Measurements from ENCODE around the gene DHRS4L2.
A peak's percentile ranks its signal among the peaks of the same experiment; 100 is the strongest.
"Not testable (repeated sequence)": the region's sequence is repeated elsewhere in the genome, so short reads cannot be mapped to it uniquely, and the experiment has no call there.

DHRS4L2 gene

DNA sequence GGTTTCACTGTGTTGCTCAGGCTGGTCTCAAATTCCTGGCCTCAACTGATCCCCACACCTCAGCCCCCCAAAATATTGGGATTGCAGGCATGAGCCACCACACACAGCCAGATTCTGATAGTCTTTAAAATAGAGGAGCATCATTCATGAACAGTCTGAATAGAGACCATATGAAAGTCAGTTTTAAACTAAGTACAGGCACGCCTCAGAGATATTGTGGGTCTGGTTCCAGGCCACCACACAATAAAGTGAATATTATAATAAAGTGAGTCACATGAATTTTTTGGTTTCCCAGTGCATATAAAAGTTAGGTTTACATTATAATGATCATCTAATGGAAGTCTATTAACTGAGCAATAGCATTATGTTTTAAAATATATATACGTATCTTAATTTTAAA, 27.0 kb upstream of the DHRS4L2 start:
- not testable (repeated sequence) for H3K27me3 ChIP-seq (replicated peaks; ENCODE audit: control insufficient read depth, insufficient read depth, low read length); H3K36me3 ChIP-seq (ENCODE audit: control insufficient read depth, insufficient read depth, low read length); H3K4me3 ChIP-seq (replicated peaks; ENCODE audit: low read depth, low read length); DNase-seq (ENCODE audit: extremely low read depth, insufficient read length)

DNA sequence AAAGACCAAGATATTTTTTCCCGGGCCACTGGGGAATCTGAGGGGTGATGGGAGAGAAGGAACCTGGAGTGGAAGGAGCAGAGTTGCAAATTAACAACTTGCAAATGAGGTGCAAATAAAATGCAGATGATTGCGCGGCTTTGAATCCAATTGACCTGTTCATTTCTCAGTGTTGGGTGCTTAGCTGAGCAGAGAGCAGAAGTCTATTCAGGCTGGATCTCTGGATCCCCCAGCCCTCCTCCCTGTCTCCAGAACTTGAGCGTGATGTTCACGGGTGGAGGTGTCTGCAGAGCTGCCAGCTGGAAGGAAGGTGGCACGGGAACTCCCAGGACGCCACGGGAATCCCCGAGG, 19.6 kb upstream of the DHRS4L2 start:
- H3K27me3 ChIP-seq (replicated peaks; ENCODE audit: control insufficient read depth, insufficient read depth, low read length); DNase-seq (ENCODE audit: extremely low read depth, insufficient read length); H3K4me3 ChIP-seq (replicated peaks; ENCODE audit: low read depth, low read length); H3K36me3 ChIP-seq (ENCODE audit: control insufficient read depth, insufficient read depth, low read length): not testable (repeated sequence)

DNA sequence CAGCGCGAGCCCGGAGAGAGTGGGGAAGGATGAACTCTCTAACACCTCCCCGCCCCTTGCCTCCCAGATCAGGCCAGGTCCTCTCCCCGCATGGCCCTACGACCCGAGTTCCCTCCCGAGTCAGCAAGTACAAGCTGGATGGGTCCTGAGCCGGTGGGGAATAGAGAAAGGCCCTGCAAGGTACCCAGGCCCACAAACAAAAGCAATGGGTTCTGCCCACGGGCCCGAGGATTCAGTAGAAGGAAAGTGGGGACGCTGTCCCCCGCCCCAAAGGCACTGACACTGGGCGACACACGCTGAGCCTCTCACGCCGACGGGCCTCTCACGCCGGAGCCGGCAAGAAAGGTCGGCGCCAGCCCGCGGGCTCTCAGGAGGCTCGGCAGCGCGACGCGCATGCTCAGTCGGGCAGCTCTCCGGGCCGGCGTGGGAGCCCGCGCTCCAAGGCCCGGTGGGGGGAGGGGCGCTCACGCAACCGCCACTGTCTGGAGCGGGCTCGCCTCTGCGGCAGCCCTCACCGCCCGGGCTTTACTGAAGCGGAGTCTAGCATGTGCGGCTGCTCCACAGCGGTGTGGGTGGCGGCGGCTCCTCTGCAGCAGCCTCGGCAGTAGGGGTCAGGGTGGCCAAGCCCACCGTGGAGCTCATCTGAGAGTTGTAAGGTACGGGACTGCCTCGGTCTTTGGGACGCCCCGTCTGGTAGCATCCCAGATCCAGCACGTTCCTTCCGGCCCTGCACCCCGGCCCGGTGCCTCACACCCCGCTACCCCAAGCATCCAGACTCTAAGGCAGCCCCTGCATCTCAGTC, 19.0 kb upstream of the DHRS4L2 start:
- H3K36me3 ChIP-seq (ENCODE audit: control insufficient read depth, insufficient read depth, low read length); H3K27me3 ChIP-seq (replicated peaks; ENCODE audit: control insufficient read depth, insufficient read depth, low read length): not testable (repeated sequence)
- H3K4me3 ChIP-seq (replicated peaks; ENCODE audit: low read depth, low read length): peak overlapping the region; percentile 35
- DNase-seq (ENCODE audit: extremely low read depth, insufficient read length): peak; percentile 33

DNA sequence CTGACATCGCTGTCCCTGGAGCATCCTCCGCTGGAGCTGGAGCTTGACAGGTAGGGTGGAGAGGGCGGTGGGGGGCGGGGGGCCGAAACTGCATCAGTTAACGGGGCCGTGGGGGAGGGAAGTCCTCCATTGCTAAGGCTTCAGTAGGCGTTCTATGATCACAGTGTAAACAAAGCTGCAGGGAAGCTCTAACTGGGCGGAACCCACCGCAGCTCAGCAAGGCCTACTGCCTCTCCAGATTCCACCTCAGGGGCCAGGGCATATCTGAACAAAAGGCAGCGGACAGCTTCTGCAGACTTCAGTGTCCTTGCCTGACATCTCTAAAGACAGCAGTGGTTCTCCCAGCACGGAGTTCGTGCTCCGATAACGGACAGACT, 18.5 kb upstream of the DHRS4L2 start:
- H3K36me3 ChIP-seq (ENCODE audit: control insufficient read depth, insufficient read depth, low read length); H3K27me3 ChIP-seq (replicated peaks; ENCODE audit: control insufficient read depth, insufficient read depth, low read length); DNase-seq (ENCODE audit: extremely low read depth, insufficient read length); H3K4me3 ChIP-seq (replicated peaks; ENCODE audit: low read depth, low read length): not testable (repeated sequence)

DNA sequence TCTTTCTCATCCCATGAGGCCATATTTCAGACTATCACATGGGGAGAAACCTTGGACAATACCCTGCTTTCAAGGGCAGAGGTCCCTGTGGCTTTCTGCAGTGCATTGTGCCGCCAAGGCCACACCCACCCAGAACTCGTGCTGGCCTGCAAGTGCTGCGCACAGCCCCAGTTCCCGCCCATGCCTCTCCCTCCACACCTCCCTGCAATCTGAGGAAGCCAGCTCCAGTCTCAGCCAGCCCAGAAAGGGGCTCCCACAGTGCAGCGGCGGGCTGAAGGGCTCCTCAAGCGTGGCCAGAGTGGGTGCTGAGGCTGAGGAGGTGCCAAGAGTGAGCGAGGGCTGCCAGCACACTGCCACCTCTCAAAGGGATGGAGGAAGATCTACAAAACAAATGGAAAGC, 15.6 kb upstream of the DHRS4L2 start:
- H3K36me3 ChIP-seq (ENCODE audit: control insufficient read depth, insufficient read depth, low read length); H3K27me3 ChIP-seq (replicated peaks; ENCODE audit: control insufficient read depth, insufficient read depth, low read length); H3K4me3 ChIP-seq (replicated peaks; ENCODE audit: low read depth, low read length); DNase-seq (ENCODE audit: extremely low read depth, insufficient read length): not testable (repeated sequence)

DNA sequence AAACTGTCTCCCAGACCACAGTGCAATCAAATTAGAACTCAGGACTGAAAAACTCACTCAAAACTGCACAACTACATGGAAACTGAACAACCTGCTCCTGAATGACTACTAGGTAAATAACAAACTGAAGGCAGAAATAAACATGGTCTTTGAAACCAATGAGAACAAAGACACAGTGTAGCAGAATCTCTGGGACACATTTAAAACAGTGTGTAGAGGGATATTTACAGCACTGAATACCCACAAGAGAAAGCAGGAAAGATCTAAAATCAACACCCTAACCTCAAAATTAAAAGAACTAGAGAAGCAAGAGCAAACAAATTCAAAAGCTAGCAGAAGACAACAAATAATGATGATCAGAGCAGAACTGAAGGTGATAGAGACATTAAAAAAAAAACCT, 14.7 kb upstream of the DHRS4L2 start:
- H3K27me3 ChIP-seq (replicated peaks; ENCODE audit: control insufficient read depth, insufficient read depth, low read length); H3K4me3 ChIP-seq (replicated peaks; ENCODE audit: low read depth, low read length); H3K36me3 ChIP-seq (ENCODE audit: control insufficient read depth, insufficient read depth, low read length); DNase-seq (ENCODE audit: extremely low read depth, insufficient read length): not testable (repeated sequence)

DNA sequence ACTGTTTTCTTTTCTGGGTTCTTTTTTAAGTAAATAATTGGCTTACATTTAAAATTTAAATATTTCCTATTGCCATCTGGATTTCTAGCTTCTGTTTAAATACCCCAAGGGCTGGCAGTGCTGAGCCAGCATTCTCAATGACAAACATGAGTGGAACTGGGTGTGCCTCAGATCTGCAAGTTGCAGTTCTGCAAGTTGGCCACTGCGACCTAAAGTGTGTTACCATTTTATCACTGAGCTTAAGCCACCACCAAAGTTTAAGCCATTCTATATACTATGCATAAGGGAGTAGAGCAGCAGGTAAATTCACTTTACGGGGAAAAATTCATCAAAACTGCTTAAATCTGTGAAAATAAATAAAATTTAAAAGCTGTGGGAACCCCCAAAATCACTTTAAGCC, 11.5 kb upstream of the DHRS4L2 start:
- DNase-seq (ENCODE audit: extremely low read depth, insufficient read length); H3K27me3 ChIP-seq (replicated peaks; ENCODE audit: control insufficient read depth, insufficient read depth, low read length); H3K36me3 ChIP-seq (ENCODE audit: control insufficient read depth, insufficient read depth, low read length); H3K4me3 ChIP-seq (replicated peaks; ENCODE audit: low read depth, low read length): not testable (repeated sequence)

DNA sequence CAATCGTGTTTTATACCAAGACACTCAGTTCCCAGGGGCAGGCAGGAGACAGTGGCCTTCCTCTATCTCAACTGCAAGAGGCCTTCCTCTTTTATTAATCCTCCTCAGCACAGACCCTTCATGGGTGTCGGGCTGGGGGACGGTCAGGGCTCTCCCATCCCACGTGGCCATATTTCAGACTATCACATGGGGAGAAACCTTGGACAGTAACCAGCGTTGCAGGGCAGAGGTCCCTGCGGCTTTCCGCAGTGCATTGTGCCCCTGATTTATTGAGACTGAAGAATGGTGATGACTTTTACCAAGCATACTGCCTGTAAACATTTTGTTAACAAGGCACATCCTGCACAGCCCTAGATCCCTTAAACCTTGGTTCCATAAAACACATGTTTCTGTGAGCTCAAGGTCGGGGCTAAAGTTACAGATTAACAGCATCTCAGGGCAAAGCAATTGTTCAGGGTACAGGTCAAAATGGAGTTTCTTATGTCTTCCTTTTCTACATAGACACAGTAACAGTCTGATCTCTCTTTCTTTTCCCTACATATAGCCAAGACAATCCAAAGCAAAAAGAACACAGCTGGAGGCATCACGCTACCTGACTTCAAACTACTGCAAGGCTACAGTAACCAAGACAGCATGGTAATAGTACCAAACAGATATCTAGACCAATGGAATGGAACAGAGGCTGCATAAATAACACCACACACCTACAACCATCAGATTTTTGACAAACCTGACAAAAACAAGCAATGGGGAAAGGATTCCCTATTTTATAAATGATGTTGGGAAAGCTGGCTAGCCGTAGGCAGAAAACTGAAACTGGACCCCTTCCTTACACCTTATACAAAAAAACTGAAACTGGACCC, 6.5 kb upstream of the DHRS4L2 start:
- not testable (repeated sequence) for DNase-seq (ENCODE audit: extremely low read depth, insufficient read length); H3K27me3 ChIP-seq (replicated peaks; ENCODE audit: control insufficient read depth, insufficient read depth, low read length); H3K36me3 ChIP-seq (ENCODE audit: control insufficient read depth, insufficient read depth, low read length); H3K4me3 ChIP-seq (replicated peaks; ENCODE audit: low read depth, low read length)

DNA sequence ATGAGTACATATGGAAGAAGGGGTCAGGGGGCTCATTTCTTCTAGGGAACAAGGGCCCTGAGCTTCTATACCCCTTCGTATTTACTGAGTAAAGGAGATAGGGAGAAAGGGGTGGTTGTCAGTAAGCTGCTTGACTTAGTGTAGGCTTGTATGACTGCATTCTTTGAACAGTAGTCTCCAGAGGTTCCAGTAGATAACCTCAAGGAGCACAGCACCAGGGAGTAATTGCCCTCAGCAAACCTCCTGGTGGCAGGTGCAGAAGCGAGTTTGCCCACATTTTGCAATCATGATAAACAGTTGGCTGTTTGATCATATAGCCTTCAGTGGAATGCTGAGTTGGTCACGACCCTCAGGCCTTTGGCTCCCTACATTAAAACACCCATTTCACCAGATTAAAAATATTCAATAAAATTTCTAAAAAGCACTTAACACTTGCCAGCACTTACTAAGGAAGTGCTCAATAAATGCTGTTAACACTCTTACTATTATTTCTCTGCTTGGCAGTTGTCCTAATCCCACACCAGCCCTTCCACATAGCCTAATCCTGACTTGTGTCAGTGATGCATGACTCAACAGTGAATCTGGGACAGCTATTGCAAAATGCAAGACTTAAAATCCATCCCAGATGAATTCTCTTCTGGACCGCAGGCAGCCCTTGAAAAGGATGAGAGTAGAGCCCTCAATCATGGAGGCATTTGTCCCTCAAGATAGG, 3.7 kb upstream of the DHRS4L2 start:
- no peak for DNase-seq (ENCODE audit: extremely low read depth, insufficient read length)
- no peak overlapping the region for H3K4me3 ChIP-seq (replicated peaks; ENCODE audit: low read depth, low read length)
- no peaks in the 10 kb centered on the region for H3K27me3 ChIP-seq (replicated peaks; ENCODE audit: control insufficient read depth, insufficient read depth, low read length)
- H3K36me3 ChIP-seq (ENCODE audit: control insufficient read depth, insufficient read depth, low read length): no peaks in the 10 kb centered on the region
- TF ChIP-seq, protein P1, sequence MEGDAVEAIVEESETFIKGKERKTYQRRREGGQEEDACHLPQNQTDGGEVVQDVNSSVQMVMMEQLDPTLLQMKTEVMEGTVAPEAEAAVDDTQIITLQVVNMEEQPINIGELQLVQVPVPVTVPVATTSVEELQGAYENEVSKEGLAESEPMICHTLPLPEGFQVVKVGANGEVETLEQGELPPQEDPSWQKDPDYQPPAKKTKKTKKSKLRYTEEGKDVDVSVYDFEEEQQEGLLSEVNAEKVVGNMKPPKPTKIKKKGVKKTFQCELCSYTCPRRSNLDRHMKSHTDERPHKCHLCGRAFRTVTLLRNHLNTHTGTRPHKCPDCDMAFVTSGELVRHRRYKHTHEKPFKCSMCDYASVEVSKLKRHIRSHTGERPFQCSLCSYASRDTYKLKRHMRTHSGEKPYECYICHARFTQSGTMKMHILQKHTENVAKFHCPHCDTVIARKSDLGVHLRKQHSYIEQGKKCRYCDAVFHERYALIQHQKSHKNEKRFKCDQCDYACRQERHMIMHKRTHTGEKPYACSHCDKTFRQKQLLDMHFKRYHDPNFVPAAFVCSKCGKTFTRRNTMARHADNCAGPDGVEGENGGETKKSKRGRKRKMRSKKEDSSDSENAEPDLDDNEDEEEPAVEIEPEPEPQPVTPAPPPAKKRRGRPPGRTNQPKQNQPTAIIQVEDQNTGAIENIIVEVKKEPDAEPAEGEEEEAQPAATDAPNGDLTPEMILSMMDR (IDR thresholded peaks at IDR 0.05; ENCODE audit: insufficient read depth, low read length, poor library complexity, severe bottlenecking): no peak

DNA sequence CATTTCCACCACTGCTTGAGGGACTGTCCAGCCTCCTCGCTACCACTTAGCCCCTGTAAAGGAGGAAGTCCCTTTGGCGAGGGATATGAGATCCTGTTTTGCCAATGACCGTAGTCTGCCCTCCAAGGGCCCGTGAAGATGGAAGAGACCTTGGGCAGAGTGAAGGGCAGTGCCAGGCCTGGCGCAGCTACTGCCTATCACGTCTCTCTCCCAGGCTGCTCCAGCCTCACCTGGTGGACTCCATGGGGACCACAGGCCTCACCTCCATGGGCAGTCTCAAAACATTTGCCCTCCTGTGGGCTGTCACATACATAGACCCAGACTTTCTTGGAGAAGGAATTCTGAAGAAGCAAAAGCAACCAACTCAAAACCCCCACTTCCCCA, 514 bp upstream of the DHRS4L2 start:
- H3K27me3 ChIP-seq (replicated peaks; ENCODE audit: control insufficient read depth, insufficient read depth, low read length); H3K36me3 ChIP-seq (ENCODE audit: control insufficient read depth, insufficient read depth, low read length); H3K4me3 ChIP-seq (replicated peaks; ENCODE audit: low read depth, low read length); DNase-seq (ENCODE audit: extremely low read depth, insufficient read length): not testable (repeated sequence)

DNA sequence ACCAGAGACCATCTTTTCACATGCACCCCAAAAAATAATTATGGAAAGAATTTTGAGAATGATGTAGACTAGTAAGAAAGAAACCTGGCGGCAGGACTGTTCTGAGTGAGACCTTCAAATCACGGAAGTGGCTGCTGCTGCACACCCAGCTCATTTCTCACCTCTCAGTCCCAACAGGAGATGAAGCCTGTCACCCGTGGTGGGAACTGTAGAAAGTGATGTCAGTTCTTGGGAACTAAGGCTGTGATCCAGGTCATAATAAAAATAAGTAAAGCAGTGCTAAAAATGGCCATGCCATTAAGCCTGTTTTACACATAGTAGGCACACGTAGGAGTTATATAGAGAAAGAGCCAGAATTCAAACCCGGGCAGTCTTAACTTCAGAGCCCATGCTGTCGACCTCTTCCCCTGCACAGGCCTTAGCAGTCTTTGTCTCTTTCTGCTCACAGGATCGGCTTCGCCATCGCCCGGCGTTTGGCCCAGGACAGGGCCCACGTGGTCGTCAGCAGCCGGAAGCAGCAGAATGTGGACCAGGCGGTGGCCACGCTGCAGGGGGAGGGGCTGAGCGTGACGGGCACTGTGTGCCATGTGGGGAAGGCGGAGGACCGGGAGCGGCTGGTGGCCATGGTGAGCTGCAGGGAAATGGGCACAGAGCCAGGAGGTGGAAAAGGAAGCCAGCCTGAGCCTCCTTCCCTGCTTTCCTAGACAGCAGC, 1.2 kb downstream of the DHRS4L2 start:
- peak overlapping the region; percentile 69 for H3K4me3 ChIP-seq (replicated peaks; ENCODE audit: low read depth, low read length)
- H3K27me3 ChIP-seq (replicated peaks; ENCODE audit: control insufficient read depth, insufficient read depth, low read length): not testable (repeated sequence)

DNA sequence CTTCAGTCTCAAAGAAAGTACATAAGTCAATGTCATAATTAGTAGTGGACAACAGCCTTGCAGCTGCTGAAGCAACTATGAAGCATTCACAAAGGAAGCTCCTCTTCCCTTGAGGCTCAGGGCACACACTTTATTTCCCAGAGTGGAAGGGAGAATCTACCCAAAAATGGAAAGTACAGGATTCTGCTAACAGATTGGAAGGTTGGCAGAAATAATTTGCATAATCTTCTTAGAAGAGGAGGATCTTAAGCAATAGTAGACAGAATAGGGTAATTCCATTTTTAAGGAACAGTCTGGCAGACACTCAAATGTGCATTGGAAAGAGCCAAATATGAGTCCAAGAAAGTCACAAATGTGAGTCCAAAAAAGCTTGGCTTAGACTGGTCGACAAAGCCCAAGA, 2.2 kb downstream of the DHRS4L2 start:
- DNase-seq (ENCODE audit: extremely low read depth, insufficient read length); H3K36me3 ChIP-seq (ENCODE audit: control insufficient read depth, insufficient read depth, low read length); H3K4me3 ChIP-seq (replicated peaks; ENCODE audit: low read depth, low read length); H3K27me3 ChIP-seq (replicated peaks; ENCODE audit: control insufficient read depth, insufficient read depth, low read length): not testable (repeated sequence)

More for the DNA sequence above, 1.2 kb downstream of the DHRS4L2 start:
- DNase-seq (ENCODE audit: extremely low read depth, insufficient read length): peak; percentile 20
- H3K36me3 ChIP-seq (ENCODE audit: control insufficient read depth, insufficient read depth, low read length): not testable (repeated sequence)
